ENCODE measurements around the gene RNGTT. TPM values are rescaled to one million over a fixed set of nuclear protein-coding genes. Genes with fewer than 3 reads are reported as not detected.

RNGTT gene
- total RNA-seq, 1 experiment from 2014 or later, result 15.2 TPM

- Histone ChIP-seq H3K4me2 (no peak overlapping the region), H3K27me3 (ENCODE audit: insufficient read depth, low read depth) (no peaks in the 10 kb centered on the region), H3F3A (ENCODE audit: insufficient read depth, low read depth) (no peaks in the 10 kb centered on the region), H4K20me1 (ENCODE audit: insufficient read depth) (no peaks in the 10 kb centered on the region), H3K4me1 (replicated peaks; ENCODE audit: insufficient read depth) (no peaks in the 10 kb centered on the region), H2AFZ (no peak overlapping the region), H3K79me2 (ENCODE audit: low read depth) (no peaks in the 10 kb centered on the region), H3K9me3 (ENCODE audit: insufficient read depth, low read depth) (no peaks in the 10 kb centered on the region), H3K36me3 (ENCODE audit: low read depth) (no peaks in the 10 kb centered on the region), H3K27ac (no peak overlapping the region), H3K9me2 (ENCODE audit: insufficient read depth) (no peaks in the 10 kb centered on the region), H3K4me3 (no peak overlapping the region)
- intact Hi-C loops (cut with micrococcal nuclease; ENCODE audit: unreplicated experiment), result no loop called here
- no peak for TF ChIP-seq EZH2 (IDR thresholded peaks at IDR 0.05; ENCODE audit: low read depth)
- no peak for TF ChIP-seq CTCF (conservative IDR thresholded peaks at IDR 0.05)
- no TSS peak for BruUV-seq (replicated peaks)
- ChIA-PET POLR2A (ENCODE audit: unreplicated experiment) (no interaction called here), CTCF (interaction anchor here (0.5 kb wide), 1 partner anchor 8 kb away, joined by 8 read pairs; no protein-coding TSS in a partner anchor)
- DNase-seq, result no peak
Measured at GRCh38 chr6:88814909-88815308, 148.5 kb downstream of the RNGTT start.

- H3K4me1 ChIP-seq (replicated peaks; ENCODE audit: insufficient read depth), result no peaks in the 10 kb centered on the region
- no peaks in the 10 kb centered on the region for H4K20me1 ChIP-seq (ENCODE audit: insufficient read depth)
- no peaks in the 10 kb centered on the region for H3K9me2 ChIP-seq (ENCODE audit: insufficient read depth)
- BruUV-seq (replicated peaks), result no TSS peak
- no peaks in the 10 kb centered on the region for H3K36me3 ChIP-seq (ENCODE audit: low read depth)
- no peaks in the 10 kb centered on the region for H3F3A ChIP-seq (ENCODE audit: insufficient read depth, low read depth)
- CTCF ChIA-PET, result no interaction called here
- no peak overlapping the region for H3K4me2 ChIP-seq
- no peak for TF ChIP-seq CTCF (conservative IDR thresholded peaks at IDR 0.05)
- TF ChIP-seq EZH2 (IDR thresholded peaks at IDR 0.05; ENCODE audit: low read depth), result no peak
- H3K4me3 ChIP-seq, result no peak overlapping the region
- H3K27me3 ChIP-seq (ENCODE audit: insufficient read depth, low read depth), result no peaks in the 10 kb centered on the region
- no peaks in the 10 kb centered on the region for H3K79me2 ChIP-seq (ENCODE audit: low read depth)
- no peak for DNase-seq
- POLR2A ChIA-PET (ENCODE audit: unreplicated experiment), result no interaction called here
- intact Hi-C loops (cut with micrococcal nuclease; ENCODE audit: unreplicated experiment), result no loop called here
- H2AFZ ChIP-seq, result no peak overlapping the region
- H3K27ac ChIP-seq, result no peak overlapping the region
- H3K9me3 ChIP-seq (ENCODE audit: insufficient read depth, low read depth), result no peaks in the 10 kb centered on the region
Measured at GRCh38 chr6:88813045-88813444, 150.4 kb downstream of the RNGTT start.

- no peaks in the 10 kb centered on the region for H3F3A ChIP-seq (ENCODE audit: insufficient read depth, low read depth)
- no peaks in the 10 kb centered on the region for H3K79me2 ChIP-seq (ENCODE audit: low read depth)
- BruUV-seq (replicated peaks), result no TSS peak
- H3K4me2 ChIP-seq, result no peak overlapping the region
- no peaks in the 10 kb centered on the region for H4K20me1 ChIP-seq (ENCODE audit: insufficient read depth)
- no peak for TF ChIP-seq EZH2 (IDR thresholded peaks at IDR 0.05; ENCODE audit: low read depth)
- TF ChIP-seq CTCF (conservative IDR thresholded peaks at IDR 0.05), result no peak
- H3K27ac ChIP-seq, result no peak overlapping the region
- H3K9me3 ChIP-seq (ENCODE audit: insufficient read depth, low read depth), result no peaks in the 10 kb centered on the region
- H3K36me3 ChIP-seq (ENCODE audit: low read depth), result no peaks in the 10 kb centered on the region
- no peaks in the 10 kb centered on the region for H3K9me2 ChIP-seq (ENCODE audit: insufficient read depth)
- POLR2A ChIA-PET (ENCODE audit: unreplicated experiment), result no interaction called here
- no peak for DNase-seq
- intact Hi-C loops (cut with micrococcal nuclease; ENCODE audit: unreplicated experiment), result no loop called here
- no peaks in the 10 kb centered on the region for H3K27me3 ChIP-seq (ENCODE audit: insufficient read depth, low read depth)
- CTCF ChIA-PET, result interaction anchor here (0.6 kb wide), 1 partner anchor 915 kb away, joined by 3 read pairs; no protein-coding TSS in a partner anchor
- no peaks in the 10 kb centered on the region for H3K4me1 ChIP-seq (replicated peaks; ENCODE audit: insufficient read depth)
- no peak overlapping the region for H3K4me3 ChIP-seq
- H2AFZ ChIP-seq, result no peak overlapping the region
Measured at GRCh38 chr6:88810701-88811100, 152.7 kb downstream of the RNGTT start.
